A673 (cell line): Measurements from ENCODE around the gene FBN1.

Experiments
- CTCF ChIP-seq: fragments of 300-800, 200-600 bp; sonication (generic); conservative IDR thresholded peaks from 2 replicates; pipeline ENCODE4 v1.5.1; 2017; ENCODE audit warnings: low read depth, mild to moderate bottlenecking, antibody characterized with exemption, low read length, moderate library complexity, mixed read lengths
- EZH2 ChIP-seq: fragments of 200-600 bp; sonication (generic); IDR thresholded peaks from 2 replicates; pipeline ENCODE4 v1.6.1; 2017; ENCODE audit warnings: borderline replicate concordance, low read depth, mild to moderate bottlenecking, mixed read lengths, antibody characterized with exemption, low read length; ENCODE audit not compliant: poor library complexity, severe bottlenecking

GRCh38 chr15:48425051-48425450 is 220.5 kb downstream of the FBN1 start:
- TF ChIP-seq CTCF (no peak), EZH2 (no peak)
